HuH-7 (cell line): ENCODE measurements around the gene YES1.
A peak's percentile ranks its signal among the peaks of the same experiment; 100 is the strongest.

Experiments
- DNase-seq: peaks from one replicate; pipeline ENCODE4 v3.0.0; 2011; ENCODE audit warnings: low spot score

Gene YES1

DNA sequence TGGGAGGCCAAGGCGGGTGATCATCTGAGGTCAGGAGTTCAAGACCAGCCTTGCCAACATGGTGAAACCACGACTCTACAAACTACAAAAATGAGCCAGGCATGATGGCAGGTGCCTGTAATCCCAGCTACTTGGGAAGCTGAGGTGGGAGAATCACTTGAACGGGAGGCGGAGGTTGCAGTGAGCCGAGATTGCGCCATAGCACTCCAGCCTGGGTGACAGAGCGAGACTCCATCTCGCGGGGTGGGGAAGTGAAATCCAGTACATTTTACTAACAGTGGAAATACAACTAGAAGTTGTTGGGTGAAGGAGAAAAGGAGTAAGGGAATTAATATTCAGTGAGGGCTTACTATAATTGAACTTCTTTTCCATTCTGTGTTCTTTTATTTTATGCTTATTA, 86.4 kb downstream of the YES1 start:
- no peak for DNase-seq

GRCh38 chr18:723541-724080, 88.4 kb downstream of the YES1 start:
- DNase-seq, result no peak

GRCh38 chr18:717003-717402, 95.0 kb downstream of the YES1 start:
- DNase-seq, result no peak

DNA sequence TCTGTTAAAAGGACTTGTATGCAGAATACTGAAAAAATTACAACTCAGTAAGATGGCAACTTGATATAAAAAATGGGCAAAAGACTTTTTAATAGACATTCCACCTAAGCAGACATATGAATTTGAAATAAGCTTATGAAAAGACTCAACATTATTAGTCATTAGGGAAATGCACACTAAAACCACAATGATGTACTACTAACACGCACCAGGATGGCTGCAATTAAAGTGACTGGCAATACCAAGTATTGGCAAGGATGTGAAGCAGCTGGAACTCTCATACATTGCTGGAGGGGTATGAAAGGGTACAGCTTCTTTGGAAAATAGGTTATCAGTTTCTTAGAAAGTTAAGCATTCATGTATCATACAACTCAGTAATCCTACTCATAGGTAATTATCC, 96.4 kb downstream of the YES1 start:
- no peak for DNase-seq

DNA sequence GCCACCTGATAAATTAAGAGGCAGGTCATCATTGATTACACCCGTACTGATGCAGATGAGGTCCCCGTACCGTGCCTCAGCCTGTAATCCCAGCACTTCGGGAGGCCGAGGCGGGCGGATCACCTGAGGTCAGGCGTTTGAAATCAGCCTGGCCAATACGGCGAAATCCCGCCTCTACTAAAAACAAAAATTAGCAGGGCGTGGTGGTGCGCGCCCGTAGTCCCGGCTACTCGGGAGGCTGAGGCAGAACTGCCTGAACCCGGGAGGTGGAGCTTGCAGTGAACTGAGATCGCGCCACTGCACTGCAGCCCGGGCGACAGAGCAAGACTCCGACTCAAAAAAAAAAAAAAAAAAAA, 98.9 kb downstream of the YES1 start:
- no peak for DNase-seq

- peak; percentile 95 for DNase-seq
Measured at GRCh38 chr18:712401-713134, 99.5 kb downstream of the YES1 start, which contains the start of gene ENOSF1. Gene ENOSF1, minus strand, starts transcription at chr18:712630. Its CDS starts 43 bp downstream, at chr18:712587.

- DNase-seq, result peak; percentile 53
Measured at GRCh38 chr18:711657-712400, 100.2 kb downstream of the YES1 start.

DNA sequence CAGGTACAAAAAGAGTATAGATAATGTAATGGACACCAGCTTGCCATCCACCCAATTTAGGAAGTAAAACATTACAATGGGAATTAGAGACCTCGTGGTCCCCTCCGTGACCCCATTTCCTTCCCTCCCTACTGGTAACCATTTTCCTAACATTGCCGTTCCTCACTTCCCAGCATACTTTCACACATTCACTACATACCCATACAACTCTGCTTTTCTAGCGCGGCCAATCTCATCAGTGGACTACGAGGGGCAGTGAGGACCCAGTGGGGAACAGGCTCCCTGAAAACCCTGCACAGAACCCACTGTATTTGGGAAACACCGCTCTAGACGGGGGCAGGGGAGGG, 100.8 kb downstream of the YES1 start:
- no peak for DNase-seq

- no peak for DNase-seq
Measured at GRCh38 chr18:710418-711300, 101.4 kb downstream of the YES1 start.

GRCh38 chr18:709771-710170, 102.3 kb downstream of the YES1 start:
- DNase-seq, result no peak

GRCh38 chr18:708096-708495, 103.9 kb downstream of the YES1 start:
- no peak for DNase-seq

GRCh38 chr18:706405-706804, 105.6 kb downstream of the YES1 start:
- DNase-seq, result no peak

GRCh38 chr18:703213-703967, 108.7 kb downstream of the YES1 start:
- DNase-seq, result no peak

DNA sequence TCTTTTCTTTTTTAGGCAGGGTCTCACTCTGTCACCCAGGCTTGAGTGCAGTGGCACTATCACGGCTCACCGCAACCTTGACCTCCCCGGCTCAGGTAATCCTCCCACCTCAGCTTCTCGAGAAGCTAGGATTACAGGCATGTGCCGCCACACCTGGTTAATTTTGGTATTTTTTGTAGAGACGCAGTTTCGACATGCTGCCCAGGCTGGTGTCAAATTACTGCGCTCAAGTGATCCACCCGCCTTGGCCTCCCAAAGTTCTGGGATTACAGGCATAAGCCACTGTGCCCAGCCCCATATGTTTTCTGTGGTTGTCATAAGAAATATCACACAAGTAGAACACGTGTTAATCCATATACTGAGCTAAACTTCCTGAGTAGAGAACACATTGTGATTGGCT, 114.2 kb downstream of the YES1 start:
- DNase-seq, result no peak

- no peak for DNase-seq
Measured at GRCh38 chr18:697012-697411, 115.0 kb downstream of the YES1 start.

DNA sequence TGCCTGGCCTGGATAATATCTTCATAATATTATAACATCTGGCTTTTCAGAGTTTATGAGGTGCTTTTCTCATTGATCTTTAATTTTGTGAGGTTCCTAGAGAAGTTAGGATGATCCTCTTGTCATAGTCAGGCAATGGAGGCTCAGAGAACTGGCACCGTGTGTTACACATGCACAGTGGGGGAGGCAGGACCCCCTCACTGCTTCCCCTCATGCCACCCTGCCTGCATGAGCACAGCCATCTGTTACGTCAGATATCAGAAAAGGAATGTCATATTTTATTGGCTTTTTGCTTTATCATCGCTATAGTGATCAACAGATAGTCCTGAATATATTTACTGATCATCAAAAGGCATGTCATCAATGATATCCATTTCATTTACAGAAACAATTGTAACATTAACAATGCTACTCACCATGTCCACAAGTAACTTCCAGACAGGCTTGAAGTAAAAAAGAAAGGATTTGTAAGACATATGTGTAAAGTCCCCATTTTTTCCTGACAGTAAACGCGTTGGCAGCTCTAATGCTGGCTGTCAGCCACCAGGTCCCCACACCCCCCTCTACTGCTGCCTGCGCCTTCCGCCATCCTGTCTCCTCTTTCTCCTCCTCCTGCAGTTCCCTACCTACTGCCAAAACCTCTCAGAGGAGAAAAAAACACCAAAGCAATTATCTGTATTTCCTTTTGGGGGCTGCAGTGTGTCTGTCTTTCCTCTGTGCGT, 118.4 kb downstream of the YES1 start:
- DNase-seq, result no peak

GRCh38 chr18:692824-693223, 119.2 kb downstream of the YES1 start:
- DNase-seq, result no peak

DNA sequence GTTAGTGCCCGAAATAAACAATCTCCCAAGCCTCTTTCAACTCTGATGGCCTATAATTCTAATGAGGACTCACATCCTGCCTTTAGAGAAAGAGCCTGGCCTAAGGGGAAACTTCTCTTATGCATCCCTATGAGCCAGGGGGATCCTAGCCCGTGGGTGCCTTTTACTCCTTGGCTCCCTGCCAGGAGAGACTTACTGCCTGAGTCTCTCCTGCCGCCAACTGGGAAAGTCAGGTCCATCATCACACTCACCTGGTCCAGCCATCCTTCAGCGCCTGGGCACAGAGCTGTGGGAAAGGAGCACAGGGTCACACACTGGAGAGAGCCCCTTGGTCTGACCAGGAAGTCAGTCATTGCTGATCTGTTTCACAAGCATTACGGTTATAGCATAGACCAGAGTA, 123.7 kb downstream of the YES1 start:
- DNase-seq, result no peak

GRCh38 chr18:686339-687111, 125.5 kb downstream of the YES1 start:
- no peak for DNase-seq

DNA sequence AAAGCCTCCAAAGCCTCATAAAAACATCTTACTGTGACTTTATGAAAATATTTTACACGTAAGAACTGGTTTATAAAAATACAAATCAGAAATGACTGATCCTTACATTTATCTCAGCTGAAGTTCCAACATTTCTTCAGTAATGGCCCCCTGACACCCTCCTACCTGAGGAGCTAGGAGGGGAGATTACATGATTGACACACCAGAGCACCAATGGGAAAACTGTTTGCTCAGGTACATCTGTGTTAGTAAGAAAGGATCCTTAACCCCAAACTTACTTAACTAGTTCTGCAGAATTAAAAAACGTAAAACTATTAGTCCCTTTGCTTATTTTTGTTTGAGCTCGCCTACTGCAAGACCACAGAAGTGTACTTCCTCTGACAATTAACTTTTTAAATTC, 126.6 kb downstream of the YES1 start:
- DNase-seq, result no peak
